ENCODE measurements around the gene NOTUM.

- TF ChIP-seq CTCF (IDR thresholded peaks at IDR 0.05; ENCODE audit: extremely low read depth in 1 of 2, insufficient read depth in 1 of 2, low read depth in 1 of 2, low read length in 2 of 2) (no peak), MYC (IDR thresholded peaks at IDR 0.05; ENCODE audit: low read depth, low read length) (no peak), POLR2A (IDR thresholded peaks at IDR 0.05; ENCODE audit: low read depth, low read length) (no peak), JUN (IDR thresholded peaks at IDR 0.05; ENCODE audit: borderline replicate concordance, insufficient read depth, insufficient read length, low read depth) (no peak), POLR2AphosphoS5 (IDR thresholded peaks at IDR 0.05; ENCODE audit: insufficient read depth, low read depth, low read length) (no peak)
Measured at GRCh38 chr17:81947189-81947588, 13.8 kb downstream of the NOTUM start, which contains the start of gene MYADML2.

All from endothelial cell of umbilical vein (primary cell).